ENCODE measurements around the gene LENEP.

Gene LENEP

GRCh38 chr1:155000726-155001424, 7.5 kb downstream of the LENEP start:
- peak; percentile 80 for DNase-seq

GRCh38 chr1:155001425-155001674, 8.0 kb downstream of the LENEP start:
- no peak for DNase-seq

- DNase-seq, result peak; percentile 99
Measured at GRCh38 chr1:155001675-155002463, 8.5 kb downstream of the LENEP start.

- DNase-seq, result no peak
Measured at GRCh38 chr1:155002464-155003226, 9.3 kb downstream of the LENEP start, which contains the start of gene ZBTB7B. ZBTB7B (plus strand) TSS chr1:155002802; CDS start chr1:155014661, 11,859 bp downstream.

- DNase-seq, result no peak
Measured at GRCh38 chr1:155003227-155003765, 9.9 kb downstream of the LENEP start.

- DNase-seq, result no peak
Measured at GRCh38 chr1:155003766-155004351, 10.5 kb downstream of the LENEP start.

GRCh38 chr1:155004352-155005075, 11.1 kb downstream of the LENEP start:
- DNase-seq, result no peak

- no peak for DNase-seq
Measured at GRCh38 chr1:155005076-155006011, 12.0 kb downstream of the LENEP start.

GRCh38 chr1:155006601-155007101, 13.3 kb downstream of the LENEP start:
- DNase-seq, result no peak

- no peak for DNase-seq
Measured at GRCh38 chr1:155007251-155007828, 14.0 kb downstream of the LENEP start.

- peak; percentile 72 for DNase-seq
Measured at GRCh38 chr1:155008015-155008941, 14.9 kb downstream of the LENEP start.

- no peak for DNase-seq
Measured at GRCh38 chr1:155009221-155009711, 15.9 kb downstream of the LENEP start.

GRCh38 chr1:155009742-155010141, 16.4 kb downstream of the LENEP start:
- DNase-seq, result no peak

- DNase-seq, result no peak
Measured at GRCh38 chr1:155010211-155010918, 17.0 kb downstream of the LENEP start.

- DNase-seq, result no peak
Measured at GRCh38 chr1:155011004-155011416, 17.6 kb downstream of the LENEP start.

GRCh38 chr1:155011437-155012025, 18.1 kb downstream of the LENEP start:
- no peak for DNase-seq

- no peak for DNase-seq
Measured at GRCh38 chr1:155012026-155012546, 18.7 kb downstream of the LENEP start.
